WERI-Rb-1 (cell line): ENCODE results near the gene HCRTR1.

Experiments
- DNase-seq: peaks from one replicate; pipeline ENCODE4 v3.0.0-alpha.2; 2020
- H3K27ac ChIP-seq: fragments of 250-450 bp; sonication (Bioruptor Pico); 2 replicates; pipeline ENCODE4 v1.5.1; 2020; ENCODE audit warnings: mild to moderate bottlenecking, moderate library complexity
- H3K27me3 ChIP-seq: fragments of 250-450 bp; sonication (Bioruptor Pico); 2 replicates; pipeline ENCODE4 v1.5.1; 2021; ENCODE audit warnings: mild to moderate bottlenecking, low read depth, moderate library complexity; ENCODE audit not compliant: insufficient read depth, severe bottlenecking
- H3K36me3 ChIP-seq: fragments of 250-450 bp; sonication (Bioruptor Pico); 2 replicates; pipeline ENCODE4 v1.5.1; 2020; ENCODE audit warnings: mild to moderate bottlenecking, moderate library complexity
- H3K4me3 ChIP-seq: 2 replicates; pipeline ENCODE4 v1.5.1; 2011; ENCODE audit warnings: low read depth, mild to moderate bottlenecking, control low read depth, low read length
- H3K9me3 ChIP-seq: fragments of 250-450 bp; sonication (Bioruptor Pico); 2 replicates; pipeline ENCODE4 v1.5.1; 2021; ENCODE audit warnings: mild to moderate bottlenecking, moderate library complexity; ENCODE audit not compliant: severe bottlenecking
- CTCF ChIP-seq: IDR thresholded peaks from 2 replicates; pipeline ENCODE4 v1.5.1; 2011; ENCODE audit warnings: low read depth, mild to moderate bottlenecking, control low read depth, inconsistent platforms, low read length

The HCRTR1 gene

GRCh38 chr1:31642897-31643296 is 25.4 kb downstream of the HCRTR1 start:
- no peak for TF ChIP-seq CTCF
- Histone ChIP-seq H3K4me3 (no peak overlapping the region), H3K27me3 (no peaks in the 10 kb centered on the region), H3K27ac (no peak overlapping the region), H3K9me3 (no peaks in the 10 kb centered on the region), H3K36me3 (peaks cover 3% of the 10 kb centered on the region; the same call in 1 of the 2 replicates)
- no peak for DNase-seq

- peak overlapping the region; percentile 85 for H3K4me3 ChIP-seq
- no peak for DNase-seq
- no peak for TF ChIP-seq CTCF
- no peaks in the 10 kb centered on the region for H3K9me3 ChIP-seq
- peak overlapping the region; percentile 99 for H3K27ac ChIP-seq
- H3K27me3 ChIP-seq = no peaks in the 10 kb centered on the region
- peaks cover 3% of the 10 kb centered on the region; the same call in 1 of the 2 replicates for H3K36me3 ChIP-seq
These were observed 26.6 kb downstream of the HCRTR1 start for GRCh38 chr1:31643976-31644559.

GRCh38 chr1:31644560-31645273 is 27.2 kb downstream of the HCRTR1 start, which contains the start of gene PEF1:
PEF1 (minus strand) TSS chr1:31644876; CDS start chr1:31644864, 12 bp downstream.
- no peaks in the 10 kb centered on the region for H3K27me3 ChIP-seq
- H3K36me3 ChIP-seq = peaks cover 3% of the 10 kb centered on the region; the same call in 1 of the 2 replicates
- no peaks in the 10 kb centered on the region for H3K9me3 ChIP-seq
- H3K4me3 ChIP-seq = peak within 1 kb of the TSS; percentile 85
- no peak for TF ChIP-seq CTCF
- H3K27ac ChIP-seq = peak within 1 kb of the TSS; percentile 99
- peak; percentile 98 for DNase-seq

GRCh38 chr1:31645274-31645568 is 27.7 kb downstream of the HCRTR1 start:
- no peak for TF ChIP-seq CTCF

GRCh38 chr1:31646259-31646960 is 28.9 kb downstream of the HCRTR1 start:
- Histone ChIP-seq H3K4me3 (no peak overlapping the region), H3K36me3 (no peaks in the 10 kb centered on the region; the same call in 1 of the 2 replicates), H3K27me3 (no peaks in the 10 kb centered on the region), H3K9me3 (no peaks in the 10 kb centered on the region), H3K27ac (no peak overlapping the region)
- no peak for DNase-seq
- no peak for TF ChIP-seq CTCF

More at GRCh38 chr1:31645274-31645568, 27.7 kb downstream of the HCRTR1 start:
- DNase-seq = no peak
- Histone ChIP-seq H3K36me3 (peaks cover 3% of the 10 kb centered on the region; the same call in 1 of the 2 replicates), H3K27me3 (no peaks in the 10 kb centered on the region), H3K9me3 (no peaks in the 10 kb centered on the region), H3K27ac (peak overlapping the region; percentile 99), H3K4me3 (peak overlapping the region; percentile 85)
